Measurements from ENCODE around the gene BHLHE23.

Gene BHLHE23

GRCh38 chr20:62991196-62991807 is 15.5 kb downstream of the BHLHE23 start:
- DNase-seq (ENCODE audit: low spot score), result no peak

- no peak for DNase-seq (ENCODE audit: low spot score)
These were observed 16.4 kb downstream of the BHLHE23 start for GRCh38 chr20:62990306-62990825.

GRCh38 chr20:62989201-62989601 is 17.6 kb downstream of the BHLHE23 start:
- DNase-seq (ENCODE audit: low spot score), result no peak

DNA sequence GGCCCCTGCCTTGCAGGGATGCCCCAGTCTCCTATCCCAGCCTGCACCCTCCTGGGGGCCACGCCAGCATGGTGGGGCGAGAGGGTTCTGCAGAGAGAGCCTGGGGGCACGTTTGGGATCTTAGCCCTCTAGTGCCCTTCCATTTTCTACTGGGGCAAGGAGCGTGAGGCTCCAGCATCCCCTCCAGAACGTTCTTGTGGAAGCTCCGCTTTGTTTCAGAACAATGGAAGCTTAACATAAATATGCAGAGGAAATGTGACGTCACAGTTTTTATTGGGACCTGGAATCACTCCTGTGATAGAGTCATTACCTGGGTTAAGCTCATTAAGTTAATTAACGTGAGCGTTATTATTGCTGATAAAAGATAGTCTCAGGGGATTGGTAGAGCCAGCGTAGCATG is 19.6 kb downstream of the BHLHE23 start:
- no peak for DNase-seq (ENCODE audit: low spot score)

- DNase-seq (ENCODE audit: low spot score), result no peak
These were observed 20.4 kb downstream of the BHLHE23 start for GRCh38 chr20:62986257-62986800.

- no peak for DNase-seq (ENCODE audit: low spot score)
These were observed 21.4 kb downstream of the BHLHE23 start for GRCh38 chr20:62985444-62985778.

- peak; percentile 24 for DNase-seq (ENCODE audit: low spot score)
These were observed 21.9 kb downstream of the BHLHE23 start for GRCh38 chr20:62984666-62985443.

DNA sequence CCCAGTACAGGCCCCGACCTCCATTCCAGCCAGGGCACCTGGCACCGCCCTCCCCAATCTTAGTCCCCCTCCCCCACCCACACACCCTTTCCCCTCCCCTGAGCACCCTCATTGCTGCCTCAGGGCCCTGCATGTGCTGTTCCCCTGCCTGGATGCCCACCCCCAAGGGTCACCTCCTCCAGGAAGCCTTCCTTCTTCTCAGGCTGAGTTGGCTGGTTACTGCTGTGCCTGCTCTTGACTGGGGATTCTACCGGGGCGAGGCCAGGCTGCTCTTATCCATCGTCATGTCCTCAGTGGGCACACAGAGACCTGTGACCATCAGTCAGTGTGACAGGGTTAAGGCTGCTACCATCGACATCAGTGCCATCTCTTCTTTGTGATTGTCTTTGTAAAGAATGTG is 23.6 kb downstream of the BHLHE23 start:
- no peak for DNase-seq (ENCODE audit: low spot score)

GRCh38 chr20:62982124-62983075 is 24.4 kb downstream of the BHLHE23 start:
- DNase-seq (ENCODE audit: low spot score), result no peak

DNA sequence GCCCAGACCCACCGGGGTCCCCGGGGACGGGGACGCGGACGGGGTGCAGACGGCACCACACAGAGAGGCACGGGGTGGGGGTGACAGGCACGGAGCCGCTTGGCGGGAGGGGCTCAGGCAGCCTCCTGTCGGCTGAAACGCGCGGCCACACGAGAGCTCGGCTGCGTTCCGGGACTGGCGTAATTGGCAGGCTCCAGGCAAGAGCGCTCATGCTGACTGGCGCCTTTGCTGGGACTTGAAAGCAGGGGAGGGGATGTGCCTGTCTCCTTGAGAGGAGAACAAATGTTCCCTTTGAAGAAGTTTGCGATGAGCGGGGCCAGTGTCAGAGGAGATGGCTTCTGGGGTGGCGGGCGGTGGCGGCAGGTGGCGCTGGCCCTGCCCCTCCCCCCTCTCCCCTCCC is 25.8 kb downstream of the BHLHE23 start:
- no peak for DNase-seq (ENCODE audit: low spot score)

DNA sequence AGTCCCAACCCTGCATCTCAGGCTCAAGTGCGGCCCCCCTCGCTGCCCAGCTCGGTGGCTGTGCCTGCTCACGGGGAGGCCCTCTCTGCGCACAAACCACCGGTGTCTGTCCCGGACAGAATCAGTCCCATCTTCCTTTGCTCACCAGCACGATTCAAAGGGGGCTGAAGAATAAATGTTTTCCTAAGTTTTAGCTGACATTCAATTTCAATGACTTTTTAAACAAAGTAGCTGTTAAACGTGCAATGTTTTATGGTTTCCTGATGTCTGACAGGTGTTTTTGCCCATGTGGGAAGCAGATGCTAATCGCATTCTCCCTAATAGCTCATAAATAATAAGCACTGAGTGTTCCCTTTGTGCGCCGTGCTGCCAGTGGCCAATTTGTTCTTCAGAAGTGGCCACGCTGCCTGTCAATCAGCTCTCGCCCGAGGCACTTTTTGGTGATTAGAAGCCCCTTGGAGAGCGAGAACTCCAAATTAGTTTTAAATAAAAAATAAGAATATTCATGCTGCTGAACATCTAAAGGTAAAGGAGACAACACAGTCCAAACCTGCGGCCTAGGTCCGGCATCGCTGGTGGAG is 26.3 kb downstream of the BHLHE23 start:
- DNase-seq (ENCODE audit: low spot score), result no peak

- no peak for DNase-seq (ENCODE audit: low spot score)
These were observed 26.8 kb downstream of the BHLHE23 start for GRCh38 chr20:62979876-62980373.

GRCh38 chr20:62979310-62979709 is 27.5 kb downstream of the BHLHE23 start:
- DNase-seq (ENCODE audit: low spot score), result no peak

DNA sequence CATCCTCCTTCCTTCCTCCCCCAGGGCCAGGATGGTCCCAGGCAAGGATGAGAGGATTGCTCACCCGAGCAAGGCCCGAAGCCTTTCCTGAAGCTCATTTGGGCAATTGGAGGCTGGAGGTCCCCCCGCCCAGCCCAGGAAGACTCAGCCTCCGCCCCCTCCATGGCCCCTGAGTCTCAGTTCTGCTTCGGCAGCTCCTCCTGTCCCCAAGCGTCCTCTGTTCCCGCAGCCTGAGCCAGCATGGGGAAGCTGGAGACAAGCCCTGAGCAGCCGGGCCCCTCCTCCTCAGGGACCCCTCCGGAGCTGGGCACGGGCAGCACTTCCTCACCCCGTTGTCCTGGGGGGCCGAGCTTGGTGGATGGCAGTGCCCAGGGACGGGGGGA is 28.2 kb downstream of the BHLHE23 start:
- no peak for DNase-seq (ENCODE audit: low spot score)

DNA sequence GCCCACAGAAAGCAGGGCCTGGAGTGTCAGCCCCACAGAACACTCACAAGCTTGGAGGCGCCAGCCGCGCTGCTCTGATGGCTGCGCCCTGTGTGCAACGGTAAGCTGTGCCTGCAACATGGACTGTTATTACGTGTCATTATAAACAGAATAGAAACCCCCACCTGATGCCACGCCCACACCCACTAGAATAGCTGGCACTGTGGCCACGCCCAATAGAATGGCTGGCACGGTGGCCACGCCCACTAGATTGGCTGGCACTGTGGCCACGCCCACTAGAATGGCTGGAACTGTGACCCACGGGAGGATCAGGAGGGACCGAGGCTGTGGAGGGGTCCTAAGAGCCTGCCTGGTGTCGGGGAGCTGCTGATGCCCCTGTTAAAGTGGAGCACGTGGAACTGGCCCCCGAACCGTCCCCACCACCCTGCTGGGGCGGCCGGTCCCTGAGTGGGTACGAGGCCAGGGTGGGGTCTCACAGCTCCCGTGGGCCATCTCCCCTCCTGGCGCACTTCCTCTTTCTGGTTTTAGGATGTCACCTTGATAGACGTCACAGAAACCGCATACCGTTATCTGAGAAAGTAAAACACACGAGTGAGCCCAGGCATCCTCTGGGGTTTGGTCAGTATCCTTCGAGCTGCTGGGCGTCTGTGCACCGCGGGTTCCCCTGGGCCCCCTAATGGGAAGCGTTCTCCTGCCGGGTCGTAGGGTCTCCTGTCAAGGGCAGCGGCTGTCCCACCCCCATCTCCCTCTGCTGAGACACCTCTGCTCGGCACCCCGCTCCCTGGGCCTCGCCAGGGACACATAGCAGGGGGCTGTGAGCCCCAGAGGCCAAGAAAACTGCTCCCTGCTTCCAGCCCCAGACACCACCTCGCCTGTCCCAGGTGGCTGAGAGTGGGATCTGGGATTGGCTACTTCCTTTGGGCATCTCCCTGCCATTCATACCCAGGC is 28.9 kb downstream of the BHLHE23 start:
- DNase-seq (ENCODE audit: low spot score), result no peak

DNA sequence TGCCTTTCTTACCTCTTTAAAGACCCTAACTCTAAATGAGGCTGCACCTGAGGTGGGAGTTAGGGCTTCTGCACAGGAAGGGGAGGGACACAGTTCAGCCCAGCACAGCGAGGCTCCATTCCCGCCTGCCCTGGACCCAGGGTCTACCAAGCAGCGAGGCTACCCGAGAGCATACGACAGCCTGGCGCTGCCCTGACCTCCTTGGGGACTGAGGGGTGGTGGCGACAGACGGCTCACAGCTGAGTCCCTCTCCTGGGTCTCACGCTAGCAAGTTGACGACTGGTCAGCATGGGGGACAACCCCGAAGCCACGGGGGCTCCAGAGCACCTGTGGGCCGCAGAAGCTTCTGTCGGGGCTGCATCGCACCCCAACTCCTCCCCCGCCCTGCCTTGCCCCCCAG is 29.9 kb downstream of the BHLHE23 start:
- DNase-seq (ENCODE audit: low spot score), result no peak

GRCh38 chr20:62975812-62976508 is 30.8 kb downstream of the BHLHE23 start:
- DNase-seq (ENCODE audit: low spot score), result no peak

- no peak for DNase-seq (ENCODE audit: low spot score)
These were observed 31.5 kb downstream of the BHLHE23 start for GRCh38 chr20:62975251-62975760.

DNA sequence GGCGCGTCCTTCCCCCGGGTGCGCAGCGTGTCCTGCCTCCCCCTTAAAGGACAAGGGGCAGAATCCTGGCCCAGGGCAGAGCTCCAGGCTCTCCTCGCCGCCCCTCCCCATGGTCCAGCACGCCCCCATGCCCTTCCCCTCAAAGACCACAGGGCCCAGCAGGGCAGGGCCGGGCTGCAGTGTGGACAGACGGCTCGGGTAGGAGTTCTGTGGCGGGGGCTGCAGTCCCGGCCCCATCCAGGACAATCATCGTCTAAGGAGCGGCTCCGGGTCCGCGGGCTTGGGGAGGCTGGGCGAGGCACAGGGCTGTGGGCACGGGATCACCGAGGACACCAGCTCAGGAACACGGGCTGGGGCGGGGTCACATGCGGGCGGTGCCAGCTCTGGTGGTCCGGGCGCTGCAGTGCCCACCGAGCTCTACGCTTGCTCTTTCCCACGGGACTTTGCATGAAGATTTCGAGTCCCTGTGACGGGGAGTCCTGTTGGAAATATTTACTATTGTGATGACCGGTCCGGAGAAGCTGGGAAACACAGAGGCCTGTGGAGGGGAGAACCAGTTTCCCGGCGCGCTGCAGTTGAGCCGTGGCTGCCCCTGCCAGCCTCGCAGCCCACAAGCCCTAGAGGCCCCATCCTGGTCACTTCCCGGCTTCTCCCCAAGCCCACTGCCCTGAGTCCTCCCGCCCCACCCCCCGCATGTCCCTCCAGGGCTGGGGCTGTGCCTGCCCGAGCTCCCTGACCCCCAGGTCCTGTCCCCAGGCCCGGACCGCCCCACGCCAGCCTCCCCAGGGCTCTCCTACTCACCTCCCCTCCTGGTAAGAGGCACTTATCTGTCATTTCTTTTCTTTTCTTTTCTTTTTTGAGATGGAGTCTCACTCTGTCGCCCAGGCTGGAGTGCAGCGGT is 33.7 kb downstream of the BHLHE23 start:
- no peak for DNase-seq (ENCODE audit: low spot score)
